Measurements from ENCODE around the gene JAK1. TPM values are rescaled to one million over a fixed set of nuclear protein-coding genes. Genes with fewer than 3 reads are reported as not detected.

The JAK1 gene
- 84.7 and 211 TPM in 2 replicates for total RNA-seq (ENCODE audit: low replicate concordance)

DNA sequence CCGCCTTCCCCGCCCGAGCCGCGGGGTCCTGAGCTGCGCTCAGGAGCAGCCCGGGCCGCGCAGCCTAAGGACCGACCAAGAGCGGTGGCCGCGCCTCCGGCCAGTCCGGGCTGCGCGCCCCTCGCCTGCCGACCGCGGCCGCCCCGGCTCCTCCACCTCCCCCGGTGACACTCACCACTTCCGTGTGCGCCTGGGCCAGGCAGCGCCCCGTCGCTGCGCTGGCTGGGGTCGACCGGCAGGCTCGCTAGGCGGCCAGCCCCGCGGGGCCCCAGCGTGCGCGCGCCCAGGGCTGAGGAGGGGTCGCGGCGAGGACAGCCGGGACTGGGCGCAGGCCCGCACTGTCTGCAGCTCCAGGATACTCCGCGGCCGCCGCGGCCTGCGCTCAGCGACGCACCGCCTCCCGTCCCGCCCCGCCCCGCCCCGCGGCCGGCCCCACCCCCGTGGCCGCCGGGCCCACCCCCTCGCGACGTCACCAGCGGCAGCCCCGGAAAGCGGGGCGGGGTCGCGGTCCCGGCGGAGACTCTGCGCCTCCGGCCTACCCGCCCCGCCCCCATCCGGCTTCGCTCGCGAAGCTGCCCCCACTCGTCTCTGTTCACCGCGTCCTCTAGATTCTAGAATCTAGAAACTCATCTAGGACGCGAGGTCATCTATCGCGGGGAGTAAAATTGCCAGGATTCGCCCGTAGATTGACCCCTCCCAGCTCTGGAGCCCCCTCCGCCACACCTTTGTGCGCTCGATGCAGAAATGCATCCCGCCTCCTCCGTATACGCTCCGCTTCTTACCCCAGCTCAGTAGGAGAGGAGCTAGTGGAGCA, at the start of gene JAK1:
Gene JAK1 (minus strand): TSS at position 392 of the 814 bp plus-strand sequence. CDS start 80,285 bp downstream, outside the sequence.

Other genes with a start within 250 kb of the JAK1 start
- 4.6 and 8.8 TPM in 2 replicates for gene RAVER2, start 221.5 kb downstream of the JAK1 start, total RNA-seq (ENCODE audit: low replicate concordance)
- gene AK4, start 181.7 kb upstream of the JAK1 start, total RNA-seq (ENCODE audit: low replicate concordance), result 31.3 and 32.6 TPM in 2 replicates

Data from smooth muscle cell of the coronary artery (primary cell).